Mucosa of descending colon (tissue), 3 donors: ENCODE measurements around the gene CUL1. TPM values are rescaled to one million over a fixed set of nuclear protein-coding genes. Genes with fewer than 3 reads are reported as not detected.
A peak's percentile ranks its signal among the peaks of the same experiment; 100 is the strongest.

Source experiments
- ATAC-seq: fragments of 200-7000 bp; cut with Tn5 transposase; one replicate; pipeline ENCODE4 v1.9.1; 2020; ENCODE audit warnings: mild to moderate bottlenecking, moderate library complexity
- DNase-seq, 3 donors: peaks; one replicate each; pipeline ENCODE4 v3.0.0-alpha.2; 2020
- H3K36me3 ChIP-seq: fragments of 200-600 bp; one replicate; pipeline ENCODE4 v1.8.0; 2021; ENCODE audit warnings: low read depth, mild to moderate bottlenecking
- H3K4me1 ChIP-seq: fragments of 200-600 bp; one replicate; pipeline ENCODE4 v1.8.0; 2021; ENCODE audit warnings: low read depth, mild to moderate bottlenecking
- H3K4me3 ChIP-seq: fragments of 200-600 bp; one replicate; pipeline ENCODE4 v1.8.0; 2021; ENCODE audit warnings: mild to moderate bottlenecking
- H3K9me3 ChIP-seq: fragments of 200-600 bp; one replicate; pipeline ENCODE4 v1.8.0; 2021; ENCODE audit warnings: mild to moderate bottlenecking
- intact Hi-C, 2 donors: fragments of 100-400 bp; cut with DNase I in 1 of 2; cut with micrococcal nuclease in 1 of 2; formaldehyde crosslinking; loops; one replicate each; pipeline versions ENCODE4 v1.11.0 to v1.11.1; 2022; cut with DNase I, micrococcal nuclease
- total RNA-seq, 3 donors: library from RNA; stranded (reverse); fragmentation: NEBNext Ultra II Directional in 2 of 3; extraction: Animal tissue kit (Norgen Biotek cat#: 25700) in 2 of 3; gene quantifications; one replicate each; pipeline versions ENCODE4 v1.2.1 to v1.2.4, GENCODE V29; 2021 to 2023
- TF ChIP-seq, protein P1 (sequence below): fragments of 200-600 bp; IDR thresholded peaks from one replicate; pipeline ENCODE4 v1.8.0; 2022; ENCODE audit warnings: antibody characterized with exemption, mild to moderate bottlenecking
- donor health status: DM: no; HTN: no; CAD: no; lungs with moderate emphysema.
- donor health status: DM: no; HTN: no; CAD: no.
- donor health status: DM: no; HTN: yes; CAD: no.

CUL1 gene
- total RNA-seq, 3 donors from 2014 or later, result 28.7 to 58.1 (median 33.3) TPM

- H3K4me3 ChIP-seq, result no peak overlapping the region
- peaks cover 15% of the 10 kb centered on the region for H3K4me1 ChIP-seq
- H3K36me3 ChIP-seq, result no peaks in the 10 kb centered on the region
- DNase-seq, result no peak
- ATAC-seq, result no peak
- intact Hi-C loops, result no loop called here
- TF ChIP-seq, protein P1, sequence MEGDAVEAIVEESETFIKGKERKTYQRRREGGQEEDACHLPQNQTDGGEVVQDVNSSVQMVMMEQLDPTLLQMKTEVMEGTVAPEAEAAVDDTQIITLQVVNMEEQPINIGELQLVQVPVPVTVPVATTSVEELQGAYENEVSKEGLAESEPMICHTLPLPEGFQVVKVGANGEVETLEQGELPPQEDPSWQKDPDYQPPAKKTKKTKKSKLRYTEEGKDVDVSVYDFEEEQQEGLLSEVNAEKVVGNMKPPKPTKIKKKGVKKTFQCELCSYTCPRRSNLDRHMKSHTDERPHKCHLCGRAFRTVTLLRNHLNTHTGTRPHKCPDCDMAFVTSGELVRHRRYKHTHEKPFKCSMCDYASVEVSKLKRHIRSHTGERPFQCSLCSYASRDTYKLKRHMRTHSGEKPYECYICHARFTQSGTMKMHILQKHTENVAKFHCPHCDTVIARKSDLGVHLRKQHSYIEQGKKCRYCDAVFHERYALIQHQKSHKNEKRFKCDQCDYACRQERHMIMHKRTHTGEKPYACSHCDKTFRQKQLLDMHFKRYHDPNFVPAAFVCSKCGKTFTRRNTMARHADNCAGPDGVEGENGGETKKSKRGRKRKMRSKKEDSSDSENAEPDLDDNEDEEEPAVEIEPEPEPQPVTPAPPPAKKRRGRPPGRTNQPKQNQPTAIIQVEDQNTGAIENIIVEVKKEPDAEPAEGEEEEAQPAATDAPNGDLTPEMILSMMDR, result no peak
- H3K9me3 ChIP-seq, result no peaks in the 10 kb centered on the region
These were observed 1.9 kb upstream of the CUL1 start for GRCh38 chr7:148696787-148697186.

DNA sequence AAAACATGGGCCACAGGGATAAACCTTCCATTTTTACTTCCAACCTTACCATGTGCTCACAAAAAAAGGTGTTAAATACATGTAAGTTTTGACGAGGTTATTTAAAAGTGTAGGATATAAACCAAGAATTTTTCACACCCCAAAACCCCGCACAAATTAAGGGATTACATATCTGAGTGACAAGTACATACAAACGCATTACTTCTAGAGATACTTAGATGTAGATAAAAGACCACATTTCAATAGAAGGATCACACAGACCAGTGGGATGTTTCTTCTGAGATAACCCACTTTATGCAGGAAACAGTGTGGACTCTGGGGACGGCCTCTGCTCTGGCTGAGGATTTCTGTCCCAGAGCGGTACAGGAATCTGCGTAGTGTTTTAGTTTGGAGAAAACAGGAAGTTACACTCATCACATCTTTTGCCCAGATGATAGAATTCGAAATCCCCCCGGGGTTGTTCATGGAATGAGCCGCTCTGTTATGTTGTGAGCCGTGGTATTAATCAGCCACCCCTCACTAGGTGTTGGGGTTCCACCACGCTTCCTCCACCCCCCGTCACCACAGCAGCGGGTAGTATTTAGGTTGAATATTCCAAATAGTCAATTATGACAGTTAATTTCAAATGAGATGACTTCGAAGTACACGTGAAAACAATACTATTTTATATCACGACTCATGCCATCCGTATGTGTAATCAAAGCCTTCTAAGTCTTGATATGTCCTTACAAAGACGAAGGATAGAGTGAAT is 1.3 kb upstream of the CUL1 start:
- Histone ChIP-seq H3K36me3 (no peaks in the 10 kb centered on the region), H3K9me3 (no peaks in the 10 kb centered on the region), H3K4me1 (peaks cover 20% of the 10 kb centered on the region), H3K4me3 (peak overlapping the region; percentile 73)
- ATAC-seq (no peak), DNase-seq (peak in 1 of 3 donors; percentile 23)
- TF ChIP-seq, protein P1, result no peak
- intact Hi-C loops, result no loop called here

DNA sequence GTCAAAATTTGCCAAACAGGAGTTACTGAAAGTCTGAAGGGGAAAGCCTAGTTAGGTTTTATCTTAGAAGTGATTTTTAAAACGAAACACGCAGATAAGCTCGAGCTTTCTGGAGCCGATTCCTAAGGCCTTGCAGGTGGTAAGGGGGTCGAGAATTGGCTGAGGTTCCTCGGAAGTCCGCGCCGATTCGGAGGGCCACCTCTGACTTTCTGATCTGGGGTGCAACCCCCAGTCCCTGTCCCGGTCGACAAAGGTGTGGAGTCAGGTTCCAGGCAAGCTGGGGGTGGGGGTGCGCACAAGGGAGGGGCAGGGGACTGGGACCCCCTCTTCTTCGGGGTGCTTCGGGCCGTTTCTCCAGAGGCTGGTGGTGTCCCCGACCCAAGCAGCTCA is 701 bp upstream of the CUL1 start:
- H3K4me1 ChIP-seq, result peaks cover 24% of the 10 kb centered on the region
- H3K36me3 ChIP-seq, result no peaks in the 10 kb centered on the region
- intact Hi-C loops, result no loop called here
- no peaks in the 10 kb centered on the region for H3K9me3 ChIP-seq
- DNase-seq, result no peak
- TF ChIP-seq, protein P1, result no peak
- ATAC-seq, result no peak
- H3K4me3 ChIP-seq, result peak overlapping the region; percentile 73

DNA sequence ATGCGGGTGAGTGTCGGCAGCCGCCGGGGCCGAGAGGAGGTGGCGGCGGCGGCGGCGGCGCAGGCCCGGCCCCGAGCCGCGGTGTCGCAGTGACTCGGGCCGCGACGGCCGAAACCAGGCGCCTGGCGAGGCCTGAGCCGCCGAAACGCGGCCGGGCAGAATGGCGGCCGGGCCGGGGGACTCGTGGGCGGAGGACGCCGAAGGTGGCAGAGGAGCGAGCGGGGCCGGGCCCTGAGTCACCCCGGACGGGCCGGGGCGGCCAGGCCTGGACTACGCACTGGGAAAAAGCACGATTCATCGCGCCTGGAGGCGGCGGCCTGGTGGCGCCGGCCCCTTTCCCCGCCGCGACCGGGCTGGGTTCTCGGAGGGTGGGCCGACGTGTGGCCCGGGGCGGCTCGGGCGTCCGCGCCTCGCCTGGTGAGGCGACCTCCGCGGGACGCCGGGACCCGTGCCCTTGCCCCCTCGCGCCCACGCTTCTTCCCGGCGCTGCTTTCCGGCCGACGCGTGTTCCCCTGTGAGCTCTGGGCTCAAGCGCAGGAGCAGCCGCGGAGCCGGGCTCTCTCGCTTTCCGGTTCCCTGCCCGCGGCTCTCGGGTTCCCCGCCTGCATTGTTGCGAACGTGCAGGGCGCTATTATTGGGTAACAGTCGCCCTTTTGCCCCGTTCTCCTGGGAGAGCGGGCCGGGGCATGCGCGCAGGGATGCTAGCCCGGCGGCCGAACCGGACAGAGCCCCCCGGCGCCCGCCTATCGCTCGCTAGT is 500 bp downstream of the CUL1 start:
- no peaks in the 10 kb centered on the region for H3K9me3 ChIP-seq
- DNase-seq (peak; percentile 44 to 76 (median 72)), ATAC-seq (peak; percentile 70)
- H3K4me1 ChIP-seq, result peaks cover 24% of the 10 kb centered on the region
- TF ChIP-seq, protein P1, result no peak
- no peaks in the 10 kb centered on the region for H3K36me3 ChIP-seq
- H3K4me3 ChIP-seq, result peak overlapping the region; percentile 73
- intact Hi-C loops, result no loop called here

- H3K36me3 ChIP-seq, result no peaks in the 10 kb centered on the region
- DNase-seq (no peak), ATAC-seq (peak; percentile 52)
- peak overlapping the region; percentile 73 for H3K4me3 ChIP-seq
- peaks cover 24% of the 10 kb centered on the region for H3K4me1 ChIP-seq
- intact Hi-C loops, result no loop called here
- no peaks in the 10 kb centered on the region for H3K9me3 ChIP-seq
- TF ChIP-seq, protein P1, result no peak
These were observed 1.3 kb downstream of the CUL1 start for GRCh38 chr7:148699782-148700629.
